Mammary microvascular endothelial cell (primary cell): ENCODE measurements around the gene LPAR3. TPM values are rescaled to one million over a fixed set of nuclear protein-coding genes. Genes with fewer than 3 reads are reported as not detected.

Experiments used
- total RNA-seq: library from RNA; depleted of rRNA; stranded (reverse); fragments of >200 nt; gene quantifications from 2 replicates; pipeline ENCODE4 v1.2.3, GENCODE V29; 2015

The LPAR3 gene
- not detected in 2 replicates for total RNA-seq

GRCh38 chr1:84892705-84893618, at the start of gene LPAR3:
TSS of gene LPAR3 (minus strand) at chr1:84893206. CDS start at chr1:84866120, 27,086 bp downstream.

Other genes starting within 250 kb of the LPAR3 start
- gene SSX2IP, start 202.7 kb downstream of the LPAR3 start, total RNA-seq, result 3.0 and 3.1 TPM in 2 replicates
- not detected in 2 replicates for gene MCOLN2, start 103.9 kb upstream of the LPAR3 start, total RNA-seq
- not detected in 2 replicates for gene MCOLN3, start 155.3 kb upstream of the LPAR3 start, total RNA-seq